GM18909 (cell line): ENCODE results near the gene TRIAP1.

Source experiments
- ATAC-seq: cut with Tn5 transposase; IDR thresholded peaks from one replicate; pipeline ENCODE4 v1.9.1; 2021; ENCODE audit warnings: mild to moderate bottlenecking; ENCODE audit not compliant: unreplicated experiment, poor library complexity

TRIAP1 gene

DNA sequence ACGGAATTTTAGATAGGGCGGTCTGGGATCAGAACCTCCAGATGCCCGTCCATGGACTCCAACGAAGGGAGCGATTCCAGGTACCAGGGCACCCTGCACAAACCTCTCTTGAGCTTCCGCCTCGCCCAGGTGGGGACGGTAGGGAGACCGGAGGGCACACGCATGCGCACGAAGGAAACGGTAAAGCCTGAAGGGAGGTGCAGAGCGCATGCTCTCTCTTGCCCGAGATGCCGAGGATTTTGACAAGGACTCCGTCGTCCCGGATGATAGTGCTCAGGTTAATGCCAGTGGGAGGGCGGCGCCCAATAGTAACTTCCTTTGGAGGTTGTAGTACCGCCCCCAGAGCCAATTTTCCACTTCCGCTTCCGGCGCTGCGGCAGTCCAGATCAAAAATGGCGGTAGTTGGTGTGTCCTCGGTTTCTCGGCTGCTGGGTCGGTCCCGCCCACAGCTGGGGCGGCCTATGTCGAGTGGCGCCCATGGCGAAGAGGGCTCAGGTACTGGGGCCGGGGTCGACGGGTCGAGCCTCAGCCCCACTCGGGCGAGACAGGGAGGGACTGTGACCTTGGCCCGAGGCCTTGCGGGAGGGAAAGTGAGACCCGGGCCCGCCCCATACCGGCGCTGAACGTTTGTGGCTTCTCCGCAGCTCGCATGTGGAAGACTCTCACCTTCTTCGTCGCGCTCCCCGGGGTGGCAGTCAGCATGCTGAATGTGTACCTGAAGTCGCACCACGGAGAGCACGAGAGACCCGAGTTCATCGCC, 8.3 kb downstream of the TRIAP1 start, which contains the start of gene COX6A1:
COX6A1 (plus strand) TSS at position 379 of the 760 bp plus-strand sequence; CDS start at position 393, 14 bp downstream.
- ATAC-seq = peak; percentile 98

DNA sequence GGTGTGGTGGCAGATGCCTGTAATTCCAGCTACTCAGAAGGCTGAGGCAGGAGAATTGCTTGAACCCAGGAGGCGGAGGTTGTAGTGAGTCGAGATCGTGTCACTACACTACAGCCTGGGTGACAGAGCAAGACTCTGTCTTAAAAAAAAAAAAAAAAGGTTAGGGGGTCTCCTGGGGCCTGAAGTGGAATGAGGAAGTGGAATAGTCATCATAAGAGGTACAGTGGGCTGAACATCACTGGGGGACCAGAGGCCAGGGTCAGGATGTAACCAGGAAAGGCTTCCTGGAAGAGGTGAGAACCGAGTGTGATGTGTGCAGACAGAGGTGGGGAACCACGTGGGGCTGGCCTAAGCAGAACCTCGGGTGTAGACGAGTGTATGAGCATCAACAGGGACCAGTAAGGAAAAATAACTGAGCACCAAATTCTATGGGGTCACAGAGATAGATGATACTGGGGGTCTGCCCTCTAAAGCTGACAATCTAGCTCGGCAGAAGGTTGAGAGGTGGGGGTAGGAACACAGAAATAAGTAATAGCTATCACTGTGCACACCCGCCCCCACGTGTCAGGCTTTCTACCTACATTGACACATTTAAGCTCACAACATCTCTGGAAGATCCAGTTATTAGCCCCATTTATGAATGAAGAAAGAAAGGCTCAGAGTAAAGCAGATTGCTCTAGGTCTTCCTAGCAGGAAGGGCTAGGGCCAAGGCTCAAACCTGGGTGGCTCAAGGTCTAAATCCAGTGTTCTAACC, 13.2 kb downstream of the TRIAP1 start:
- no peak for ATAC-seq

DNA sequence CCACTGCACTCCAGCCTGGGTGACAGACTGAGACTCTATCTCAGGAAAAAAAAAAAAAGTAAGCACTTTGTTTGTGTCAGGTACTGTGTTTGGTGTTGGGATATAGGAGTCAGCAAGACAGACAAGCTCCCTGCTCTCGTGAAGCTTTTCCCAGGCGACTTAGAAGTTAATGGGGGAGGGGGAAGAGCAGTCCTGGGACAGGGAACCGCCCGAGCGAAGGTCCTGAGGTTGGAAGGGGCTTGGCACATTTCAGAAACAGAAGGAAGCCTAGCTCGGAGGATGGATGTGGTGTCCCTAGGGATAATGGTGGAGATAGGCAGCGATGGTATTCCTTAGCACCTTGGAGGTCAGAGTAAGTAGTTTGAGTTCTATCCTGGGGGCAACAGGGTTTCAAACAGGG, 16.8 kb downstream of the TRIAP1 start:
- no peak for ATAC-seq

DNA sequence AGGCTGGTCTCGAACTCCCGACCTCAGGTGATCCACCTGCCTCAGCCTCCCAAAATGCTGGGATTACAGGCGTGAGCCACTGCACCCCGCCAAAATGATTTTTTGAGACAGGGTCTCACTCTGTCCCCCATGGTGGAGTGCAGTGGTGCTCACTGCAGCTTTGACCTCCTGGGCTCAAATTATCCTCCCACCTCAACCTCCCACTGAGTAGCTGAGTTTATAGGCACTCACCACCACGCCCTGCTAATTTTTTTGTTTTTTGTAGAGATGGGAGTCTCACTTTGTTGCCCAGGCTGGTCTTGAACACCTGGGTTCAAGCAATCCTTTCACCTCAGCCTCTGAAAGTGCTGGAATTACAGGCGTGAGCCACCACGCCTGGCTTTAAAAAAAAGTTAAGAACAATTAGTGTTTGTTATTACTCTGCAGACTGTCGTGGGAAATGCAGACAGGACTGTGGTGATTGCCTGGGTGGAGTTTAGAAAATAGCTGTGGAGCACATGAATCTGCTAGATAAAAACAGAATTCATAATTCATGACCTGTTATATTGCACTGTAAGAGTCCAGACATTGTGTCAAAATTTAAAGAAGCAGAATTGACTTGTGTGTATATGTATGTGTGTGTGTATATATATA, 17.5 kb downstream of the TRIAP1 start:
- no peak for ATAC-seq

DNA sequence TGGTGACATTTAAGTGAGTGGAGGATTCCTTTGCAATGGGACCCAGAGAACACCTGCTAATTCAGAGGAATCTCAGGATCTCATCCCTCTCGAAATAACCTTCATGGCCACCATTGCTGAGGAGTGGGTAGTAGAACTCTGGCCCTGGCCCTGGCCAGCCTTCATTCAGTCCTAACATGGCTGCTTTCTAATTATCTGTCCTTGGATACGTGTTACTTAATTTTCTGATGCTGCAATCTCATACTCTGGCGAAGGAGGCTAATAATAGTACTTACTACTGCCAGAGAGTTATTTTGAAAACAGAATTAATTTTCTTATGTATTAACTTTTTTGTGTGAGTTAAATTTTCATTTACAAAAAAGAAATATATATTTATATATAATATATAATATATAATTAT, 20.4 kb downstream of the TRIAP1 start:
- ATAC-seq = no peak

DNA sequence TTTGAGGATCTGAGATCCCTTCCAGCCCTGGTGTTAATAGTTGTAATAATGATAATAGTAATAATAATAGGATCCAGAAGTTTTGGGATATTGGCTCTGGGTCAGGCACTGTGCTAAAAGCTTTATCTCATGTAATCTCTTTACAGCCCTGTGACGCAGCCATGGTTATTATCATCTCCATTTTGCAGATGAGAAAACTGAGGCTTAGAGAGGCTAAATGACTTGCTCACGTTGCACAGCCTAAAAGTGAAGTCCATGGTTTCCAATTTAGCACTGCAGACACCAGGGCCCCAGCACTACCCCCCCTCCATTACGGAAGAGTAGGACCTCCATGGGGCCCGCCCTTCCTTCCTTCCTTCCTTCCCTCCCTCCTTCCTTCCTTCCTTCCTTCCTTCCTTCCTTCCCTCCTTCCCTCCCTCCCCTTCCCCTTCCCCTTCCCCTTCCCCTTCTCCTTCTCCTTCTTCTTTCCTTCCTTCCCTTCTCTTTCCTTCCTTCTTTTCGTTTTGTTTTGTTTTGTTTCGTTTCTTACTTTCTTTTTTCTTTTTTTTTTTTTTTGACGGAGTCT, 23.2 kb downstream of the TRIAP1 start:
- ATAC-seq = no peak

DNA sequence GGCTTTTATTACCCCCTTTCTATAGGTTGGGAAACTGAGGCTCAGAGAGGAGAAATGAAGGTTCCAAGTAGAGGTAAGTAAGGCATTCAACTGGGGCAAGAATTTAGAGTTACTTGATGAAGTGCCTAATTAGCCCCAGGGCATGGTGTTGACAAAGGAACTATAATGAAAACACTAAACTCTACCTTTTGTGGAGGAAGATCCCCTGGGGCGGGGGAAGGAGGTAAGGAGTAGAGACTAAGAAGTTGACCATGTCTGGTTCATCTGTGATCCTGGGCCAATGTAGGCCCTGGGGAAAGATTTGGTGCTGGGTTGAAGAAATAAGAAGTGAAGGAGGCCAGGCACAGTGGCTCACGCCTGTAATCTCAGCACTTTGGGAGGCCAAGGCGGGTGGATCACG, 24.5 kb downstream of the TRIAP1 start:
- no peak for ATAC-seq

DNA sequence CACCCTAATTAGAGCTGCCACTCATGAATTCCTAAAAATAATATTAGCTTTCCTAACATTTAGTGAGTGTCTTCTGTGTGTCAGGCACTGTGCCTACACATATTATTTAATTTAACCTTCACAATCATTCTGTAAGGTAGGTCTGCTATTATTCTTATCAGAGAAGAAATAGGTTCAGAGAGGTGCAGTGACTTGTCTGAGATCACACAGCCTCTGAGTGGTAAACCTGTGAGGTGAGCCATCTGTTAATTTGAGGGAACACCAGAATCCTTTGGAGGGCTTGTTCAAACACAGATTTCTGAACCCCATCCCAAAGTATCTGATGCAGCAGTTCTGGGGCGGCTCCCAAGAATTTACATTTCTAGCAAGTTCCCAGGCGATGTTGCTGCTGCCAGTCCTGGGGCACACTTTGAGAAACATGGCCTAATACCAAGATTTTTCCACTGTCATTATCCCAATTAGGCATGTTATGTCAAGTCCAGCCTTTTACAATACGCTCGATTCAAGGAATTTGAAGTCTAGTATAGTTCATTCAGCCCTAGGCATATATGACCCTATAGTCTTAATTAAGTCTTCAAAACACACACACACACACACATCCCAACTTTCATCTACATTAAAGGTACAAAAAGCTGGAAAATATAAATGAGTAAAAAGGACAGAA, 28.1 kb downstream of the TRIAP1 start:
- no peak for ATAC-seq

DNA sequence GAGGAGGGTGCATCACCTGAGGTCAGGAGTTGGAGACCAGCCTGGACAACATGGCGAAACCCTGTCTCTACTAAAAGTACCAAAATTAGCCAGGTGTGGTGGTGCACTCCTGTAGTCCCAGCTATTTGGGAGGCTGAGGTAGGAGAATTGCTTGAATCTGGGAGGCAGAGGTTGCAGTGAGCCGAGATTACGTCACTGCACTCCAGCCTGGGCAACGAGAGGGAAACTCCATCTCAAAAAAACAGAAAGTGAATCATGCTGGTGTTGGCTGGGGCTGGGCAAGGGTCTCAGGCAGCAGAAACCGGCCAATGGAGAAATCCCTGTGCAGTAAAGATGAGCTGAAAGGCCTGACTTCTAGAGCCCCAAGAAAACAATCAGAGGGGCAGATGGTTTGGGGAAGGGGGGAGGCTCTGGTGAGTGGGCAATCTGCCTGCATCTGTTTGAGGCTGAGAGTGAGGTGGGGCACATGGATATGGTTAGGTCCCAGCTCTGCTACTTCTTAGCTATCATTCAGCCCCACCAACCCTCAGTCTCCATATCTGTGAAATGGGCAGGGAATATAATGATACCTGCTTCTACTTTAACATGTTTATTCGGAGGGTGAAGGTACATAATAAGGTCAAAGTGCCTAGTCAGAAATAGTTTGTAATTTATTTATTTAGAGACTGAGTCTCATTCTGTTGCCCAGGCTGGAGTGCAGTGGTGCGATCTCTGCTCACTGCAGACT, 29.5 kb downstream of the TRIAP1 start:
- no peak for ATAC-seq

DNA sequence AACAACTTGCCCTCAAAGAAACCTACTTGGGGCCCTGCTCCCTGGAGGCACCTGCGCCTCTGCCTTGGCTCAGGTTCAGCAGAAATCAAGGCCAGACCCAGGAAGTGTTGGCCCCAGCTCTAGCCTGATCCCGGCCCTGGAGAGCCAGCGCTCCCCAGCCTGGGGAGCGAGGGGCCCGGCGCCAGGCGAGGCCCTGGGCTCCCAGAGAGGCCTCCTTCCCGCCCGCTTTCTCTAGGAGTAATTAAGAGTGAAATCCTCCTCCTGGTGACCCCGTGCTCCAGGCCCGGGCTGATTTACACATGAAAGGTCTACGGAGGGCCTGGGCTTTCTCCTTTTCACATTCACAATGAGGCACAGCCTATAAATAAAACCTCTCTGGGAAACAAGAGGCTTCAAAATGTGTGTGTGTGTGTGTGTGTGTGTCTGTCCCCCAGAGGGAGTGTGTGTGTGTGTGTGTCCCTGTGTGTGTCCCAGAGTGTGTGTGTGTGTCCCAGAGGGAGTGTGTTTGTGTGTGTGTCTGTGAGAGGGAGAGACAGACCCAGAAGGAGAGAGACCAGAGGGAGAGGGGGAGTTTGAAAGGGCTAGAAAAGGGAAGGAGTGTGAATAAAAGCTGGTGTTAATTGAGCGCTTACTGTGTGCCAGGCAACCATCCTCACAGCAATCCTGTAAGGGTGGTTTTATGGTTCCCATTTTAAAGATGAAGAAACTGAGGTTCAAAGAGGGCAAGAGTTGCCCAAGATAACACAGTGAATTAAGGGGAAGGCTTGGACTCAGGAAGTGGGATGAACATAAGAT, 32.1 kb downstream of the TRIAP1 start:
- no peak for ATAC-seq

DNA sequence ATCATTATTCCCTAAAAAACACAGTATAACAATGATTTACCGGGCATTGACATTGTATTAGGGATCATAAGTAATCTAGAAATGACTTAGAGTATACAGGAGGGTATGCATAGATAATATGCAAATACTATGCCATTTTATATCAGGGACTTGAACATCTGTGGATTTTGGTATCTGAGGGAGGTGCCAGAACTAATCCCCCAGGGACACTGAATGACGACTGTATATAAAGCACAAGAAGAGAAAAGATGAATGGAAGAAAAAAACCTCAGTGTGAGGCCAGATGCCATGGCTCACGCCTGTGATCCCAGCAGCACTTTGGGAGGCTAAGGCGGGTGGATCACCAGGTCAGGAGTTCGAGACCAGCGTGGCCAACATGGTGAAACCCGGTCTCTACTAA, 33.8 kb downstream of the TRIAP1 start:
- ATAC-seq = no peak

DNA sequence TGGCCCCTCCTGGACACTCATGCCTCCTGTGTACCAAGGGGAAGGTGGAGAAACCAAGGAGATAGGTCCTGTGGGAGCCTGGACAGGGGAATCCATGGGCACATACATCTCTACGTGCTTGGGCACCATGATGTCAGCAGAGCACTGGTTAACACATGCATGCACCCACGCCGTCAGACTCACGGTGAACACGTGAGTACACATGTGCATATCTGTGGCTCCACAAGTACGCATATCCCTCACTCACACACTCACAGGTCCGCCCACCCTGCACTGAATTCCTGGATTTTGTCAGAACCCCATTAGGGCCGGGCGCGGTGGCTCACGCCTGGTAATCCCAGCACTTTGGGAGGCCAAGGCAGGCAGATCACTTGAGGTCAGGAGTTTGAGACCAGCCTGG, 37.4 kb downstream of the TRIAP1 start:
- no peak for ATAC-seq

DNA sequence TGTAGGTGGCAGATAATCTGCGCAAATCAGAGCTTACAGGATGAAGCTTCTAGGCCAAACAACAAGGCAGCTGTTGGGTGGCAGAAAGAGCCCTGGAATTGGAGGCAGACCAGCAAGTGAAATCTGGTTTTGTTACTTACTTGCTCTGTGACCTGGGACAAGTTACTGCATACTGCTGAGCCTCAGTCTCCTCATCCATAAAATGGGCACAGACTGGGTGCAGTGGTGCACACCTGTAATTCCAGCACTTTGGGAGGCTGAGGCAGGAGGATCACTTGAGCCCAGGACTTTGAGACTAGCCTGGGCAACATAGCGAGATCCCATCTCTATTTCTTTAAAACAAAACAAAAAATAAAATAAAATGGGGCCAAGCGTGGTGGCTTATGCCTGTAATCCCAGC, 39.6 kb downstream of the TRIAP1 start:
- ATAC-seq = no peak

DNA sequence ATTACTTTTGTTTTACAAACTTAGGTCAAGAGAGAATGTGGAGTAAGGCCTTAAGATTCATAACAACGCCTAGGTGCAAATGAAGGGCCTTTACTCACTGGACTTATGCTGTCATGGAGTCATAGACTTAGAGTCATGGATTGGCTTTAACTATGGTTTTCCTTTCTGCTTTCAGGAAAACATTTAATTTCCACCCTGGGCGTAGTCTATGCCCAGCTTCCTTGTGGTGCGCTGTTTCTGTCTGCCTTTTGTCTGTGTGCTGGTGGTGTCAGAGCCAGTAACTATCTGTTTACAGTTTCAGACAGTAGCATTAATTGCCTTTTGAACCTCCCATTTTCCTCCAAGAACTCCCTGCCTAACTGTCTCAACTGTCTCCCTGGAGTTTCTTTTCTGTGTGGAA, 40.1 kb downstream of the TRIAP1 start:
- no peak for ATAC-seq

DNA sequence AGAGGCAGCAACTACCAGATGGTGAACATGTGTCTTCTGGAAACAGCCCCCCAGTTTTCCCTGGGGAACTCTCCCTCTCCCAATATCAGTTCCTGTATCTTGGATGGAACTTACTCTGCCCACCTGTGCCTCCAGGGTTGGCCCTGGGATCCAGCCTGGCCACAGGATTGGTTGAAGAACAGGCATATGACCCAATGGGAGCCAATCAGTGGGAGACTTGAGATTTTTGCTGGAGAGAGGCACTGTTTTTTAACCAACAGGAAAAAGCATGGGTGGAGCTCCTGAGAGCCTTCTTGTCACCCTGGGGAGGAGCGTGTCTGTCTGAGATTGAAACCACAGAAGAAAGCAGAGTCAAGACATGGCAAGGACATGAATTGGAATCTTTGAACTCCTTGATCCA, 41.9 kb downstream of the TRIAP1 start:
- ATAC-seq = no peak

DNA sequence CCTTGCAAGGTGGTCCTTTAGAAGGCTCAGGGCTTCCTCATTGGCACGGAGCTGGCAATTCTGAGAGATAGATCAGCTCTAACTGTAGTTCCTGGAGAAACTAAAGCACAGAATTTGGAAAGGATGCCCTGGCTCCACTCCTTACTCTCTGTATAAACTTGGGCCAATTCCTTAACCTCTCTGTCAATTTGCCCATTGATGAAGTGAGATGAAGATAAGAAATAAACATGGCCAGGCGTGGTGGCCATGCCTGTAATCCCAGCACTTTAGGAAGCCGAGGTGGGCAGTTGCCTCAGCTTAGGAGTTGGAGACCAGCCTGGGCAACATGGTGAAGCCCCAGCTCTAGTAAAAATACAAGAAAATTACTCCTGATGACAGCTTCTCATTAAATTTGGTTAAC, 42.3 kb downstream of the TRIAP1 start:
- no peak for ATAC-seq

DNA sequence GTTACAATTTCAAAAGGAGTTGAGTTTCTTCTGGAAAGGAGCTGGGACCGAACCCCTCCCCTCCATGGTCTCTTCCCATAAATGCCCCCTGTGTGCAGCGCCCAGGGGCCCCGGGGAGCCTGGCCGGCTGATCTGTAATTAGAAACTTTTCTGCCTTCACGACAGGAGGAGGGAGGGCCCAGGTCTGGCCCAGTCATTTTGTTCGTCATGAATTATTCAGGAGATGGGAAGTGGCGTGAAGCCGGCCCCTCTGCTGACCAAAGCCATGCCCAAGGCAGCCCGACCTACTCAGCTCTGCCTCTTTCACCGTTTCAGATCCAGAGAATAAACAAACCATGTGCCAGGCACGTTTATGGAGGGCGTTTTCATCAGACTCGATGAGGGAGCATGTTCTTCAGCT, 44.0 kb downstream of the TRIAP1 start:
- ATAC-seq = no peak

DNA sequence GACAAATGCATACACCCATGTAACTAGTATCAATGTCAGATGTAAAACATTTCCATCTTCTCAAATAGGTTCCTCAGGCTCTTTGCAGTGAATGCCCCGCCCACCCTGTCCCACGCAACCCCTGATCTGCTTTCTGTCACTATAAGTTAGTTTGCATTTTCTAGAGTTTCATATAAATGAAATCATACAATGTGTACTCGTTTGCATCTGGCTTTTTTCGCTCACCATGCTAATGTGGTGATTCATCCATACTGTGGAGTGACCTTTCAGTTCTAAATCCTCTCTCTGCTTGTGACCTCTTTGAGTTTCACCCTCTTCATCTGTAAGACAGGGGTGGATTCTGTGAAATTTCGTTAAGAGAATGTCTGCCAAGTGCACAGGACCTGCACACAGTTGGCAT, 46.7 kb downstream of the TRIAP1 start:
- no peak for ATAC-seq
